ENCODE measurements around the gene EHD3.
"Not testable (repeated sequence)": the region's sequence is repeated elsewhere in the genome, so short reads cannot be mapped to it uniquely, and the experiment has no call there.

EHD3 gene

DNA sequence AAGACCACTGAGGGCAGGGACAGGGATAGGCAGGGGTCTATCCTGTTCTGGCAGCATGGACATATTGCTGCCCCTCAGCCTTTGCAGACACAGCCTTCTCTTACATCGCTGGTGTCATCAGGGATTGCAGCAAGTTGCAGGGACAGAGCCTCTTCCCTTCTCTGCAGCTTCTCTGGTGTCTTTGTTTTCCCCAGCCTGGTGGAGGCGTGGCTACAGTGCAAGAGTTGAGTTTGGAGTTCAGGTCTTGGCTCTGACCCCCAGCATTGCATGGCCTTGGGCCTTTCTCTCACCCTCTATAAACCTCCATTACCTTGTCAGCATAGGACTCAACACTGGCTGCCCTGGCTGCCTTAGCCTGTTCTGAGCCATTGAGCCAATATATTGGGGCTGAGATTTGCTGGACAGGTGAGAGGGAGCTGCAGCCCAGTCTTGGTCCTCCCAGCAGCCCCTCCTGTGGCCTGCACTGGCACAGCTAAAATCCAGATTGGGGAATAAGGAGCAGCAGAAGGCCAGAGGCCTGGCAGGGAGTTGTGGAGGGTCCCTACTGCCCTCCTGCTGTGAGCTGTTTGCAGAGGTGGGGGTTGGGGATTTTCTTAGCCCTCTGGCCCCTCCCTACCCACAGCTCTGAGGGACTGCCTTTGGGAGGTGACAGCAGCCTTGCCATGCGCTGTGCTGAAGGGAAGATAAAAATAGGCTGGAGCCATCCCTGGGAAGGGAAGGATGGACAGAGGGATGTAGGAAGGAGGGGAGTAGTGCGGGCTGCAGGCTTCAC lies 22.8 kb downstream of the EHD3 start:
- no peak for DNase-seq (ENCODE audit: low read depth)

DNA sequence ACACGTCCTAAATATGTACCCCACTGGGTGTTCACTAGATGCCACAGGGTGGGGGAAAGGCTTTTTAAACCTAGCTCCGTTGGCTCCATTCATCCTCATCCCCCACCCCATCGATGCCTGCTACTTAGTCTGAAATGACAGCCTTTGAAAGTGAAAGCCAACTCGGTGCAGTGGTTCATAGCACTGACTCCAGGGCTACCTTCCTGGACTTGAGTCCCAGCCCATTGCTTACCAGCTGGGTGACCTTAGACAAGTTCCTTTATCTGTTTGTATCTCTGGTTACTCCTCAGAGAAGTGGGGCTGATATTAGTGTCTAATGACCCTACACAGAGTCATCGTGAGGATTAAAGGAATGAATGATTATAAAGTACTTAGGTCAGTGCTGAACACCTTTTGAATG lies 24.4 kb downstream of the EHD3 start:
- no peak for DNase-seq (ENCODE audit: low read depth)

DNA sequence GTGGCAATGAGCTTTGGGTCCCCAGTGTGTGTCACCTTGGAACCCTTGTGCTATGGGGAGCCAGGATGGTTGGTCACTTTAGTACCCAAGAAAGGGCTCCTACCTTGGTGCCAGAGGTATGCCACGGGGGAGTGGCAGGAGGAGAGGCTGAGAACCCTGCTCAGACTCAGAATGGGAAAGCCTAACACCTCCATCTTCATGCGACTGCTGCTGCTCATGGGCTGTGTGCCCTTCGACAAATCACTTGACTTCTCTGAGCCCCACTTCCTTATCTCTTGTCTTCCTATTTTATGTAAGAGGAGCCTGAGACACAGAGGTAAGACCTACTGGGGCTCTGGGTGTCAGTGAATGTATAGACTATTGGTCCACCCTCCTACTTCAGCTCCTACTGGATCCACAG lies 25.1 kb downstream of the EHD3 start:
- no peak for DNase-seq (ENCODE audit: low read depth)

DNA sequence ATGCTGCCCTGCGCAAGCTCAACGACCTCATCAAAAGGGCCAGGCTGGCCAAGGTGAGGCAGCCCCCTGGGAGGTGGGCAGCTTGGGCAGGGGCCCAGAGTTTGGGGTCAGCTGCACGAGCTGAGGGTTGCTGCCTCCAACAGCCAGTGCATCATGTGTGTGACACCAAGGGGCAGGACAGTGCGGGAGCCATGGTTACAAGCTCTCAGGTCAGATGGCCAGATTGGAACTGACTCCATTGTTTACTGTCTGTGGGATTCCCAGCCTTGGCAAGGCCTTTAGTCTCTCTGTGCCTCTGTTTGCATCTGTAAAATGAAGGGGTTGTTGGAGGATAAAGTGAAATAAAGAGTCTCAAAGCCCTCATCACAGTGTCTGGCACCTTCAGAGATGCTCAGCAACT lies 26.9 kb downstream of the EHD3 start:
- DNase-seq (ENCODE audit: low read depth), result no peak

DNA sequence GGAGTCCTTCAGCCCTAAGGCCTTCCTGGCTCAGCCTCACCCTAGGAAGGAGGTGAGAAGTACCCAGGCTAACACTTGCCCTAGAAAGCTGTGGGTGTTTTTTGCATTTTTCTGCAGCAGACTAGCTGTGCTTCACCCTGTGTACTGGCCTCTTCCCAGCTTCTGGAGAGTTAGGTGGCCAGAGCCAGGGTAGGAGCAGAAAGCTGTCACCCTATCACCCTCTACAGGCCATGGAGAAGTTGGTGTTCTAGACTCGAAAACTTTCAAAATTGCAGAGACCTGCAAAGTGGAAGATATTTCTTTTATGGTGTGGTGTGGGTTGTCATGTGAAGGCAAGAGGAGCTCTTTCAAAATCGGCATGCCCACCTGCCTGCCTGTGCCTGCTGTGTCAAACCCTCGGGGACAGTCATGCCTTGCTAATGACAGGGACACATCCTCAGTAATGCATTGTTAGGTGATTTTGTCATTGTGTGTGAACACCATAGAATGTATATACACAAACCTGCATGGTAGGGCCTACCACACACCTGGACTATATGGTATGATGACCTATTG lies 29.8 kb downstream of the EHD3 start:
- no peak for DNase-seq (ENCODE audit: low read depth)

DNA sequence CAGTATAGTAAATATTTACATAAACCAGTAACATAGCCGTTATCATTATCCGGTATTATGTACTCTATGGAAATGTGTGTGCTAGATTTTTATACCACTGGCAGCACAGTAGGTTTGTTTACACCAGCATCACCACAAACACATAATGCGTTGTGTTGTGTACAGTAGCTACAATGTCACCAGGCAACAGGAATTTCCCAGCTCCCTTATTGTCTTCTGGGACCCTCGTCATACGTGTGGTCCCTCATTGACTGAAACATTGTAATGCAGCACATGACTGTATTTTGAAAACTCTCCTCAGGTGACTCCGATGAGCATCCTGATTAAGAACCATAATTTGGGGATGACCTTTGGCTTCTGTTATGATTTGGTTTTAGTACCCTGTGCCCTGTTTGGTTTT lies 31.3 kb downstream of the EHD3 start:
- no peak for DNase-seq (ENCODE audit: low read depth)

DNA sequence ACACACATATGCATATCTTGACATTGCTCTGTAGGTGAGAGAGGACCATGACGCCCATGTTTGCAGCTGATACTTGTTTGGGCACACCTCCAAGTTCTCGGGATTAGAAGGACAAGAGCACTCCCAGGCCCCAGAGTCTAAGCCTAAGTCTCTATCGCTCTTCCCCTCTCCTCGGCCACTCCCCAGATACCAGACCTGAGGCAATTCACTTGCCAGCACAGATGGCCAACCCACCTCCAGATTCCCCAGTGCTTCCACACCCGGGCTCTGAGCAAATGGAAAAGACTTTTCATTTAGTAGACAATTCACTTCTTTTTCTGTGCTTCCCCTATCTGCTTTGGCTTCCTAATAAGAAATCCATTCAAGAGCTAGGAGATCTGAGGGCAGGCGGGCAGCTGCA lies 32.9 kb downstream of the EHD3 start:
- DNase-seq (ENCODE audit: low read depth), result no peak

DNA sequence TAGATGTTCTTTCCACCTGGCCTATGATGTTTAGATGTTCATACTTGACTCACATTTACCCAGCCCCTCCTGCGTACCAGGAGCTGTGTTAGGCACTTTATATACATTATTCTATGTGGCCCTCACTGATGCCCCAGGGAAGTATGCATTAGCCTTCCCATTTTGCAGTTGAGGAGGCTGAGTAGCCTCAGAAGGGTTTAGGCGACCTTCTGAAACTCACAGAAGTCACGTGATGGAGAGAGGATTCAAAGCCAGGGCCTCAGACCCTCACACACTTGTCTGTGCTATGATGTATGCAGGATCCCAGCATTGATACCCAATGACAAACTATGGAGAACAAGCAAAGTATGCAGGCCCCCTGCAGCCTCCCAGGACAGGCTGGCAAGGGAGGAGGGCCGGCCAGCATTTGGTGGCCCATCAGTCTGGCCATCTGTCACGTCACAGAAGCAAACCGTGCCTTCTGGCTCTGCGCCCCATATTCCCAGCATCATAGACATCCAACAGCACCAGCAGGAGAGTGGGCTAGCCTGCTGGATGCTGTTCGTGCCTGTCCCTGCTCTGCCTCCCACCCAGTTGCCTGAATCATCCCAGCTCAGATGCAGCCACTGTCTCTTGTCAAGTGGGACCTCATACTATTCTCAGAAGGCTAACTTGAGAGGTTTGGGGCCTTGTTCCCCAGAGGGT lies 33.6 kb downstream of the EHD3 start:
- no peak for DNase-seq (ENCODE audit: low read depth)

DNA sequence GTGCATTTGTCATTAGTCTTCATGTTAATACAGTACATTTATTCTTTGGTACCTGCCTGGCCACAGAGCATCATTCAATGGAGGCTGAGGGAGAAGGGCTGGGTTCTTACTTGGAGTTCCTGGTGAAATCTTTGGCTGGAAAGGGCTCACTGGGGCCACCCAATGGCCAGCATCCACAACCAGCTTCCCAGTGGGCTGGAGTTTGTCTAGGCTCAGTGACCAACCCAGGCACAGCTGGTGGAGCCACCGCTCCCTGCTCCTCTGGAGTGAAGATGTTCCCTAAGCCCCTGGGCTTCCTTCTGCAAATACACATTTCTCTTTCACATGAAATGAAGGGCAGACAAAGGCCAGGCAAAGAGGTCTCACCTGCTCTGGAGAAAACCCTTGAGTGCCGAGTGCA lies 34.4 kb downstream of the EHD3 start:
- DNase-seq (ENCODE audit: low read depth), result no peak

DNA sequence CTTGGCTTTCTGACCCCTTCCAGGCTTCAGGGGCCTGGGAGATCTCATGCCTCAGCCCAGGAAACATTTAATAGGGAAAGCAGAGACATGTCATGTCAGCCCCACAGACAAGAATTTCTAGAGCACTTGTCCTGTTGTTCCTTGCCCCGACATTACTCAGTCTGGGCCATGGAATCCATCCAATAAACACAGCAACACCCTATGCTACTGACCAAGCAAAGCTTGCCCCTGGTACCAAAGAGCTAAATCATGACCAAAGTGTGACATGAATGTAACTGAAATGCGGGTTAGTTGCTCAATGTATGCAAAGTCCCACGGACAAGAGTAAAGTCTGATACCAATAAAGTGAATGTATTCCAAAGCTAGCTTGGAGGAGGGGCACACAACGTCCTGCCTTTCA lies 35.1 kb downstream of the EHD3 start:
- DNase-seq (ENCODE audit: low read depth), result no peak

DNA sequence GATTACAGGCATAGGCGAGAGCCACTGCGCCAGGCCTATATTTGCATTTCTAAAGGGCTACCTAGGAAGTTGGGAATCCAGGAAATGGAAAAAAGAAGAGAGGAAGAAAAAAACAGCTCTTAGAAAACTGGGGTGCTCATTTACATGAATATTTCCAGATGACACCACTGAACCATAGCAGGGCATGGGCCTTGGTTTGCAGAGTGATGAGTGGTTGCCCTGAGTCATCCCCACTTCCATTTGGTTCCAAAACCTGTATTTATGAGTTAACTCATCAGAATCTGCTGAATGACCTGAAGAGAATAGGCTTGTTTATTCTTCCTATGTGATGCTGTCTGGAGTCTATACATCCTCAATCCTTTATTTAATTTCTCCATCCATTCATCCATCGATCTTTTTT lies 36.2 kb downstream of the EHD3 start:
- no peak for DNase-seq (ENCODE audit: low read depth)

DNA sequence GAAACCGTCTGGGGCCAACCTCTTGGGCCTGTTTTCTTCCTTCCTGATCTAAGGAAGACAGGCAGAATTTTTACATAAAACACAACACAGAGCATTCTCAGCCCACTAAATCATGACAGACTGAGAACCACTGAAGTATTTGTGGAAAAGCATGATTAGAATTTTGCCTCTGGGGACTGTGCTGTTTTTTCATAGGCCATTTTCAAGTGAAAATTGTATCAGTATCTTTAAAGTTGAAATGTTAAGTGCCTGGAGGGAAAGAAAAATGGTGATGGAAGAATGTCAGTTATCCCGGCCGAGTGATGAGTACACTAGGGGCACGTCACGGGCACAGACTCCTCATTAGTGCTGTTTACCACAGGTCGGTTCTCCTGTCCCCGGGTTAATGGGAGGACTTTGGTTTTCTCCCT lies 36.9 kb downstream of the EHD3 start:
- DNase-seq (ENCODE audit: low read depth), result no peak

DNA sequence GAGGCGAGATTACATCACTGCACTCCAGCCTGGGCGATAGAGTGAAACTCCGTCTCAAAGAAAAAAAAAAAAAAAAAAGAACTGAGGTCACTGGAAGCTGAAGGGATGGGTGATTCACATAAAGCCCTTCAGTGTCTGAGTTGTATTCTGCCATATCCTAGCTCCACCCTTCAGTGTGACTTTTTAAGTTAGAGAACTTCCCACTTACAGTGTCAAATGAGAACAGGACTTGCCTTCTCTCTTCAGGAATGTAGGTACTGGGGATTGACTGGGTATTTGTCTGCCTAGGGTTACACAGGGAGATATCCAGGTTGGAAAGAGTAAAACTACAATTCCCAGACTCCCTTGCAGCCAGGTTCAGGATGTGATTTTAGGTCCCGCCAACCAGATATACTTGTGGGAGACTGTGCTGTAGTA lies 37.9 kb downstream of the EHD3 start:
- no peak for DNase-seq (ENCODE audit: low read depth)

DNA sequence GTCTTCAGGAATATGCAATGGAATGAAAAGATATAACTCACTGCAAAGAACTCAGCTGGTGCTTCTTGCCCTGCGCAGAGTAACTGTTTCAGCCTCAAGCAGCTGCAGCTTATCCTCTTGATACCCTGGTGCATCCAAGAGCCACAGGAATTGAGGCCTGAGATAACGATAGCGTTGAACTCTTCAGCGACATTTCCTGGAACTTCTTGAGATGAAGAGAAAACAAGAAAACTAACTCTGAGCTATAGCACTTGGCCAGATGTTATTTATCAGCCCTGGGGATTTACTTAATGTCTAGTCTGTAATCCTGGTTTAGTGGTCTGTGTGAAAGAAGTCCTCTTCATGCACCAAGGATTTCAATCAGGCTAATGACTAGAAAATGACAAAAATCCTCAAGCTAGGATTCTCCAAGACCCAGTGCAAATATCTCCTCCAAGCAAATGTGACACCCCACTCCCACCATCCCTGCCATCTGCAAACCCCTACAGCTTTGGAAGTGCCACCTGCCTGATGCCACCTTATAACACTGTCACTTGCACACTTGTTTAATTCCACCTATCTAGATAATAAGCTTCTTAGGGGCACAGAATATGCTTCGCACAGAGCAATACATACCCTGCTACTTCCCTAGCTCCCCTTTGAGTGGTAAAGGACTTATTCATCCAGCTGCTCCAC lies 40.6 kb downstream of the EHD3 start:
- DNase-seq (ENCODE audit: low read depth), result no peak

DNA sequence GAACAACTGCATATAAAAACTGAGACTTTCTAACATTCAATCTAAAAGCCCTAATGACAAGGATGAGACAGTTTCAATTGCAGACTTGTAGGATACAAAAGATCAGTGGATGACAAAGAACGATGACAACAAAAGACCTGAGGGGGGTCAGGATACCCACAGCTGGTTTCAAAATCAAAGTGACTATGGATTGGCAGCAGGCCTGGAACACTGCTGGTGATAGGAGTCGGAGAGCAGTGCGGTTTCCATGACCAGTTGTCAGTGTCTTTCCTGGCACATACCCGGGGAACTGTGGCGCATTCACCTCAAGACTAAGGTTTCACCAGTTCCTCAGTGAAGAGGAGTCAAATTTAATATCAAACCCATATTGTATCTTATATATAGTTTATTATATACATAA lies 42.0 kb downstream of the EHD3 start:
- DNase-seq (ENCODE audit: low read depth), result no peak

DNA sequence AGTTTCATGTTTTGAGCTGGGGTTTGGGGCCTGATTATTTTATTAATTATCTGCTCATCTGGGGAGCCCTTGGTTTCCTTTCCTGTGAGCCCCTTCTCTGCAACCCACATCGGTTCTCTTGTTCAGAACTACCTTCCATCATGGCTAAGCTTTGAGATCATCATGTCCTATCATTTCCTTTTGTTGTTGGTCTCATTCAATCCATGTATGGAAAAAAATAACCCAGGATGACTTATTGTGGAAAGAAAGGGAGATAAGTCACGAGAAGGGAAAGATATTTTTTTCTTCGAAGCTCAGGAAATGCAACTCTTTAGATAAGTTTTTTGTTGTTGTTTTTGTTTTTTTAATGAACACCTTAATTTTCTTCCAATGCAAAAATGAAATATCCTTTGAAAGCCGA lies 43.7 kb downstream of the EHD3 start:
- no peak for DNase-seq (ENCODE audit: low read depth)

DNA sequence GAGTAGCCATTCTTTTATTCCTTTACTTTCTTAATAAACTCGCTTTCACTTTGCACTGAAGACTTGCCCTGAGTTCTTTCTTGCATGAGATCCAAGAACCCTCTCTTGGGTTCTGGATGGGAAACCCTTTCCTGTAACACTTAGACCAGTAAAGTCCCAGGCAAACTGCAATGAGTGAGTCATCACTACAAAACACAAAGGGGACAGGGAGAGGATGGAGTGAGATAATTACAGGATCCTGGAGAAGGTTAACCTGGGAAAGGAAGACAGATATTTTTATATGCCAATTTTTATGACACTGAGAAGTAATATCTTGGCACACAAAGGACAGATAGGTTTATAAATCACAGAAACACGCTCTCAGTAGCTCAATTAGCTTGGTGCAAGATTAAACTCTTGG lies 48.7 kb downstream of the EHD3 start:
- DNase-seq (ENCODE audit: low read depth), result no peak

DNA sequence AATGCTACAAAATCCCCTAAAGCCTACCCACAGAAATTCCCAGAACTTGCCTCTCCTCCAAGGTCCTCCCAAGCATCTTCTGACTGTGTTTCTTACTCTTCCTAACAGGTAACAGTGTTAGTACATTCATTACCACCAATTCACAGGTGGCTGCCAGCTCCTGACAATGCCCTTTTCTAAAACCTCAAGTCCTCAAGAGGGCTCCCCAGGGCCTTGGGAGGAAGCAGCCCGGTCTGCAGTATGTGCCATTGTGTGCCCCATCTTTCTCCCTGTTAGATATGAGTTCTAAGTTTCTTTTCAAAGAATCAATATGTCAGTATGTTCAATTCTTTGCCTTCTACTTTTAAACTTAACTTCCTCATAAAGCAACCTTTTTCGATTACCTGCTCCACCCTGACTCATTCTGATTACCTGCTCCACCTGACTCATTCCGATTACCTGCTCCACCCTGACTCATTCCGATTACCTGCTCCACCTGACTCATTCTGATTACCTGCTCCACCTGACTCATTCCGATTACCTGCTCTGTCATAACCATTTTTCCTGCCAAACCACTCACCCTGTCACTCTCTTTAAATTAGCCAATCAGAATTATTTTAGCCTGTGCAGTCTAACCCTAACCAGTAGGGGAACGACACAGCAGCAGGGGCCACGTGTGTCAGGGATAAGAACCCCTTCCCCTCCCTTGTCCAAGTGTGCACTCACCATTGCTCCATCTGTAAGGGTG lies 49.4 kb downstream of the EHD3 start:
- not testable (repeated sequence) for DNase-seq (ENCODE audit: low read depth)

DNA sequence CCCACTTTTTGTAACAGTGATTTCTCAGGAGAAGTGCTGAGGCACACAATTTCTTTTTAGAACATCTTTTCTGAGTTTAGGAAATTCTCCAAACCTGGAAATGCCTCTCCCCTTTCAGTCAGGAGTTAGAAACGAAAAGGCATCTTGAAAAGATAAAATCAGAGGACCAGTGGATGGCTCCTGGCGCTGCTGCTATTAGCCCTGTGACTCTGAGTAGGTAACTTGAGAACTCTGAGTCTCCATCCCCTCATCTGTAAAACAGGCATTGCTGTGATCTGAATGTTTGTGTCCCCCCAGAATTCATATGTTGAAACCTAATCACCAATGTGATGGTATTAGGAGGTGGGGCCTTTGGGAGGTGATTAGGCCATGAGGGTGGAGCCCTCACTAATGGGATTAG lies 50.2 kb downstream of the EHD3 start:
- no peak for DNase-seq (ENCODE audit: low read depth)

DNA sequence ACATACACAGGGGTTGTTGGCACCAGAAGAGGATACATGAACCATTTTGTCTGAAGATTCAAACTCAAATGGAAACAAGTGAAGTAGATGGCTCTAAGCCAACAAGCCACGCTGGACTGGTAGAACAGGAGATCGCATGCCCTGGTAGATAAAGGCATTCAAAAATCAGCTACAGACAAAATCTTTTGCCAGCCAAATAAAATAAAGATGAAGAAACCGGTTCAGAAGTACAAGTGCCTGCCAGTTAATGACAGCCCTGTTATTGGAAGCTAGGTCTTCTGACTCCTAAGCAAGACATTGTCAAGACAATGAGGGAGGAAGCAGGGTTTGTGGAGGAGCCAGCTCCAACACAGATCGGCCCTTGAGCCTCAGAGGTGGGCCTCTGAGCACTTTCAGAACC lies 52.3 kb downstream of the EHD3 start:
- no peak for DNase-seq (ENCODE audit: low read depth)

DNA sequence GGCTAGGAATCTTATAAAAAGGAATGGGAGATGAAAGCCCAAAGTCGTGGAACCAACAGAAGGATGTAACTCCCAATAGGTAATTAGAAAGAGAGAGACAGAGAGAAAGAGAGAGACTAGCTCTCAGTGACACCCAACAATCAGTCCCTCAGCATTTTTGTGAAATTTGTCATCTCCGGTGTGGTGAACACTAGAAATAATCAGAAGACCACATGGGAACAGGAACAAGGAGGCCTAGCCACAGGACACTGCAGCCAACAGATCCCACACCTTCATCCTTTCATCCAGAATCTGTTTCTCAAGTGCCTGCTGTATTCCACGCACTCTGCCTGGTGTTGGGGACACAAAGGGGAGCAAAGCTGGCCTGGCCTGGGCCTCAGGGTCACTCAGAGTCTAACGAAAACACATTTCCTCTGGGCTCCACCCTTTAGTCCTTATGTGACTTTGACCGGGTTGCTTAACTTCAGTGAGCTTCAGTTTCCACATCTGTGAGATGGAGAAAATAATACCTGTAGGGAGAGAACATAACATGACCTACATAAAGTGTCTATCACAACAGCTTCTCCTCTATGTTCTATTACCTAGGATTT lies 53.1 kb downstream of the EHD3 start:
- no peak for DNase-seq (ENCODE audit: low read depth)

DNA sequence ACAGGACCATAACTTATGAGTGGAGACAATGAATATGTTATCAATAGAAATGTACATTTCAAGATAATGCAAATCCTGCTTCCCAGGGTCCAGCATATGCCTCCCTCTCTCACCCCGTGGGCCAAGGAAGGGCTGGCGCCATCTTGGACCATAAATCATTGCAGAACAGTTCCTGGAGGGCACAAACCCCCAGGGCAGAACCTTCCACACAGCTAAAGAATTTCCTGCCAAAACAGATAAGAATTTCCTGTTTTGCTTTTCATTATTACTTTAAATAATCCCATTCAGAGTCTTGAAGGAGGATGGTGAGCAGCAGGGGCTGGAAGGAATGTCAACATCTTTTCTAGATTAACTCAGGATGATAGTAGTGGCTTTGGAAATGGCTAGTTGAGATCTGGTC lies 53.7 kb downstream of the EHD3 start:
- no peak for DNase-seq (ENCODE audit: low read depth)
